ENCODE measurements around the gene DVL2. TPM values are rescaled to one million over a fixed set of nuclear protein-coding genes. Genes with fewer than 3 reads are reported as not detected.
A peak's percentile ranks its signal among the peaks of the same experiment; 100 is the strongest.
"Not testable (repeated sequence)": the region's sequence is repeated elsewhere in the genome, so short reads cannot be mapped to it uniquely, and the experiment has no call there.

Gene DVL2
- total and polyA plus RNA-seq, 8 donors = 12.1 to 114 (median 17.4) TPM

GRCh38 chr17:7184647-7185046, 49.7 kb downstream of the DVL2 start:
- intact Hi-C loops (cut with DNase I; ENCODE audit: low total_unique reads) = no loop called here
- DNase-seq = no peak
- H3K4me3 ChIP-seq = no peak overlapping the region
- H3K27me3 ChIP-seq = peaks cover 0 to 3% (median 0%) of the 10 kb centered on the region in 3 donors
- H3K9me3 ChIP-seq = no peaks in the 10 kb centered on the region
- no peak overlapping the region for H3K27ac ChIP-seq
- H3K4me1 ChIP-seq = peaks cover 0 to 6% (median 0%) of the 10 kb centered on the region in 4 donors
- WGBS, 5 donors = 86 to 94% (median 90%) methylated on average over 6 of the region's 6 CpGs
- TF ChIP-seq, protein P1, sequence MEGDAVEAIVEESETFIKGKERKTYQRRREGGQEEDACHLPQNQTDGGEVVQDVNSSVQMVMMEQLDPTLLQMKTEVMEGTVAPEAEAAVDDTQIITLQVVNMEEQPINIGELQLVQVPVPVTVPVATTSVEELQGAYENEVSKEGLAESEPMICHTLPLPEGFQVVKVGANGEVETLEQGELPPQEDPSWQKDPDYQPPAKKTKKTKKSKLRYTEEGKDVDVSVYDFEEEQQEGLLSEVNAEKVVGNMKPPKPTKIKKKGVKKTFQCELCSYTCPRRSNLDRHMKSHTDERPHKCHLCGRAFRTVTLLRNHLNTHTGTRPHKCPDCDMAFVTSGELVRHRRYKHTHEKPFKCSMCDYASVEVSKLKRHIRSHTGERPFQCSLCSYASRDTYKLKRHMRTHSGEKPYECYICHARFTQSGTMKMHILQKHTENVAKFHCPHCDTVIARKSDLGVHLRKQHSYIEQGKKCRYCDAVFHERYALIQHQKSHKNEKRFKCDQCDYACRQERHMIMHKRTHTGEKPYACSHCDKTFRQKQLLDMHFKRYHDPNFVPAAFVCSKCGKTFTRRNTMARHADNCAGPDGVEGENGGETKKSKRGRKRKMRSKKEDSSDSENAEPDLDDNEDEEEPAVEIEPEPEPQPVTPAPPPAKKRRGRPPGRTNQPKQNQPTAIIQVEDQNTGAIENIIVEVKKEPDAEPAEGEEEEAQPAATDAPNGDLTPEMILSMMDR (IDR thresholded peaks at IDR 0.05) = no peak
- TF ChIP-seq POLR2AphosphoS5 (IDR thresholded peaks at IDR 0.05) = no peak
- TF ChIP-seq POLR2A (IDR thresholded peaks at IDR 0.05) = no peak
- no peak for TF ChIP-seq EP300 (IDR thresholded peaks at IDR 0.05)
- H3K36me3 ChIP-seq = no peaks in the 10 kb centered on the region

GRCh38 chr17:7184091-7184488, 50.2 kb downstream of the DVL2 start:
- H3K27ac ChIP-seq = no peak overlapping the region
- H3K4me3 ChIP-seq = no peak overlapping the region
- DNase-seq = peak; percentile 84 to 87
- H3K36me3 ChIP-seq = no peaks in the 10 kb centered on the region
- TF ChIP-seq, protein P1 (IDR thresholded peaks at IDR 0.05) = no peak
- TF ChIP-seq EP300 (IDR thresholded peaks at IDR 0.05) (no peak), POLR2AphosphoS5 (IDR thresholded peaks at IDR 0.05) (no peak), POLR2A (IDR thresholded peaks at IDR 0.05) (no peak)
- H3K27me3 ChIP-seq = peaks cover 0 to 9% (median 5%) of the 10 kb centered on the region in 3 donors
- 29 to 40% (median 36%) methylated on average over 14 of the region's 14 CpGs for WGBS, 5 donors
- H3K9me3 ChIP-seq = no peaks in the 10 kb centered on the region
- peaks cover 0 to 6% (median 0%) of the 10 kb centered on the region in 4 donors for H3K4me1 ChIP-seq
- intact Hi-C loops (cut with DNase I; ENCODE audit: low total_unique reads) = no loop called here

GRCh38 chr17:7183433-7184090, 50.8 kb downstream of the DVL2 start:
- Histone ChIP-seq H3K4me3 (no peak overlapping the region), H3K36me3 (no peaks in the 10 kb centered on the region), H3K27ac (no peak overlapping the region), H3K9me3 (no peaks in the 10 kb centered on the region), H3K27me3 (peaks cover 0 to 14% (median 8%) of the 10 kb centered on the region in 3 donors), H3K4me1 (peaks cover 0 to 6% (median 0%) of the 10 kb centered on the region in 4 donors)
- WGBS, 5 donors = 82 to 88% (median 87%) methylated on average over 7 of the region's 7 CpGs
- peak in 1 of 2 donors; percentile 9 for DNase-seq
- TF ChIP-seq, protein P1 (IDR thresholded peaks at IDR 0.05) = no peak
- TF ChIP-seq POLR2A (IDR thresholded peaks at IDR 0.05) = no peak
- no peak for TF ChIP-seq POLR2AphosphoS5 (IDR thresholded peaks at IDR 0.05)
- TF ChIP-seq EP300 (IDR thresholded peaks at IDR 0.05) = no peak
- intact Hi-C loops (cut with DNase I; ENCODE audit: low total_unique reads) = no loop called here

DNA sequence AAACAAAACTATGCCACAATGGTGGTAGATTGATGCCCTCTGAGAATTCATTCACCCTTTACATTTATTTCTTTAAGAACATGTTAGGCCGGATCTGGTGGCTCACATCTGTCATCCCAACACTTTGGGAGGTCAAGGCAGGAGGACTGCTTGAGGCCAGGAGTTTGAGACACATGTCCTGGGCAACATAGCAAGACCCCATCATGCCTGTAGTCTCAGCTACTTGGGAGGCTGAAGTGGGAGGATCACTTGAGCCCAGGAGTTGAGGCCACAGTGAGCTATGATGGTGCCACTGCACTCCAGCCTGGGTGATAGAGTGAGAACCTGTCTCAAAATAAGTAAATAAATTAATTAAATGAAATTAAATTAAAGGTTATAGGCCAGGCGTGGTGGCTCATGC, 52.2 kb downstream of the DVL2 start:
- H3K27ac ChIP-seq; intact Hi-C loops (cut with DNase I; ENCODE audit: low total_unique reads); H3K4me3 ChIP-seq; H3K9me3 ChIP-seq; H3K36me3 ChIP-seq; DNase-seq: not testable (repeated sequence)
- H3K4me1 ChIP-seq = peaks cover 11 to 19% (median 12%) of the 10 kb centered on the region in 4 donors
- WGBS, 5 donors = 88 to 97% (median 93%) methylated on average over 2 of the region's 2 CpGs
- peaks cover 0 to 28% (median 21%) of the 10 kb centered on the region in 3 donors for H3K27me3 ChIP-seq

Data from stomach (tissue), 9 donors.